HCT116 (cell line): ENCODE results near the gene IL1F10. TPM values are rescaled to one million over a fixed set of nuclear protein-coding genes. Genes with fewer than 3 reads are reported as not detected.

ENCODE experiments used
- ATAC-seq: fragments of 200-7000 bp; cut with Tn5 transposase; 2 replicates; pipeline ENCODE4 v1.9.1; 2020; ENCODE audit warnings: mild to moderate bottlenecking, moderate library complexity
- BruUV-seq: library from RNA; stranded (reverse); fragments of 400-500 nt; replicated peaks from 2 replicates; lab custom pipeline; 2021; lab: Mats Ljungman, UMichigan
- CTCF ChIA-PET: fragments of 300-600 bp; sonication (Branson Sonifier 250); formaldehyde crosslinking; loops from one replicate; lab custom pipeline; 2021; ENCODE audit warnings: antibody characterized with exemption; lab: Charles Lee
- POLR2A ChIA-PET: fragments of 300-600, 350-600 bp; sonication (Branson Sonifier 250); formaldehyde crosslinking; loops from one replicate; lab custom pipeline; 2021; ENCODE audit warnings: antibody characterized with exemption; lab: Charles Lee
- RAD21 ChIA-PET, 2 experiments: fragments of 300-600 bp; sonication (Branson Sonifier 250); formaldehyde crosslinking; loops; one replicate each; lab custom pipeline; 2023; ENCODE audit warnings: low total read pairs in 2 of 2; ENCODE audit not compliant: uncharacterized antibody in 2 of 2, unreplicated experiment in 2 of 2, low non-redundant PET in 1 of 2; lab: Charles Lee
- DNase-seq: peaks from one replicate; pipeline ENCODE4 v3.0.0-alpha.2; 2010; ENCODE audit warnings: low read depth, low spot score
- H2AFZ ChIP-seq: fragments of 200-600 bp; shearing (Covaris generic), sonication (generic); 2 replicates; pipeline ENCODE4 v1.6.1; 2017; ENCODE audit warnings: low read depth, mixed run types, mixed read lengths, antibody characterized with exemption, low read length; ENCODE audit not compliant: poor library complexity, severe bottlenecking
- H3K27ac ChIP-seq: 2 replicates; pipeline ENCODE4 v1.5.1; 2012; ENCODE audit warnings: low read depth, low read length
- H3K27me3 ChIP-seq: fragments of 200-600 bp; sonication (generic); 2 replicates; pipeline ENCODE4 v1.6.1; 2016; ENCODE audit warnings: mixed run types, low read length, mixed read lengths; ENCODE audit not compliant: insufficient read depth
- H3K36me3 ChIP-seq, 2 experiments: fragments of 200-500 bp in 1 of 2; fragments of 200-600 bp in 1 of 2; sonication (Bioruptor generic) in 1 of 2; sonication (generic) in 1 of 2; 2 replicates each; pipeline versions ENCODE4 v1.5.1 to v1.6.1; 2014 to 2016; ENCODE audit warnings: low read length in 2 of 2, inconsistent platforms in 1 of 2, mixed read lengths in 1 of 2, mixed run types in 1 of 2; ENCODE audit not compliant: insufficient read depth in 2 of 2, control insufficient read depth in 1 of 2
- H3K4me1 ChIP-seq, 2 experiments: fragments of 200-600 bp in 1 of 2; sonication (generic) in 1 of 2; 2 replicates each; pipeline versions ENCODE4 v1.5.1 to v1.6.1; 2012 to 2017; ENCODE audit warnings: low read length in 2 of 2, inconsistent platforms in 1 of 2, mild to moderate bottlenecking in 1 of 2, mixed read lengths in 1 of 2, mixed run types in 1 of 2, moderate library complexity in 1 of 2; ENCODE audit not compliant: insufficient read depth in 2 of 2, control insufficient read depth in 1 of 2
- H3K4me2 ChIP-seq: fragments of 200-600 bp; sonication (generic); 2 replicates; pipeline ENCODE4 v1.6.1; 2017; ENCODE audit warnings: mixed run types, low read length, mixed read lengths
- H3K4me3 ChIP-seq, 2 experiments: fragments of 200-600 bp in 1 of 2; sonication (generic) in 1 of 2; replicated peaks in 1 of 2; 2 replicates each; pipeline ENCODE4 v1.5.1; 2011 to 2016; ENCODE audit warnings: low read length in 2 of 2, control low read depth in 1 of 2, low read depth in 1 of 2, mild to moderate bottlenecking in 1 of 2, mixed read lengths in 1 of 2, mixed run types in 1 of 2
- H3K79me2 ChIP-seq: fragments of 200-600 bp; sonication (generic); 2 replicates; pipeline ENCODE4 v1.6.1; 2017; ENCODE audit warnings: mild to moderate bottlenecking, mixed run types, low read length, moderate library complexity, mixed read lengths; ENCODE audit not compliant: insufficient read depth
- H3K9ac ChIP-seq: fragments of 200-600 bp; sonication (generic); 2 replicates; pipeline ENCODE4 v1.6.1; 2016; ENCODE audit warnings: low read length, mixed read lengths
- H3K9me2 ChIP-seq: fragments of 200-600 bp; sonication (generic), shearing (Covaris generic); 2 replicates; pipeline ENCODE4 v1.6.1; 2017; ENCODE audit warnings: mixed run types, mild to moderate bottlenecking, moderate library complexity; ENCODE audit not compliant: insufficient read depth
- H3K9me3 ChIP-seq, 2 experiments: fragments of 200-500 bp in 1 of 2; fragments of 200-600 bp in 1 of 2; sonication (Bioruptor generic) in 1 of 2; sonication (generic) in 1 of 2; 2 replicates each; pipeline ENCODE4 v1.6.1; 2014 to 2017; ENCODE audit warnings: low read length in 2 of 2, mixed read lengths in 2 of 2, inconsistent platforms in 1 of 2, low read depth in 1 of 2, mild to moderate bottlenecking in 1 of 2, mixed run types in 1 of 2, moderate library complexity in 1 of 2; ENCODE audit not compliant: control insufficient read depth in 1 of 2, insufficient read depth in 1 of 2
- H4K20me1 ChIP-seq: fragments of 200-600 bp; sonication (generic), shearing (Covaris generic); 2 replicates; pipeline ENCODE4 v1.6.1; 2017; ENCODE audit warnings: mixed run types, mild to moderate bottlenecking, moderate library complexity; ENCODE audit not compliant: insufficient read depth
- CEBPB ChIP-seq: IDR thresholded peaks from 2 replicates; pipeline ENCODE4 v1.6.1; 2012; ENCODE audit warnings: low read depth
- EGR1 ChIP-seq: IDR thresholded peaks from 2 replicates; pipeline ENCODE4 v1.6.1; 2012; ENCODE audit warnings: low read depth
- EZH2 ChIP-seq: fragments of 200-600 bp; sonication (generic); IDR thresholded peaks from 2 replicates; pipeline ENCODE4 v1.6.1; 2017; ENCODE audit warnings: antibody characterized with exemption, mixed run types
- POLR2A ChIP-seq: IDR thresholded peaks from 2 replicates; pipeline ENCODE4 v1.7.0; 2011; ENCODE audit warnings: borderline replicate concordance; ENCODE audit not compliant: insufficient read depth, insufficient read length; ENCODE audit errors: extremely low read depth
- POLR2AphosphoS5 ChIP-seq: IDR thresholded peaks from 2 replicates; pipeline ENCODE4 v1.6.1; 2011; ENCODE audit warnings: mild to moderate bottlenecking, low read depth, low read length, moderate library complexity
- RAD21 ChIP-seq: IDR thresholded peaks from 2 replicates; pipeline ENCODE4 v1.6.1; 2012; ENCODE audit warnings: low read depth, mild to moderate bottlenecking
- SP1 ChIP-seq: IDR thresholded peaks from 2 replicates; pipeline ENCODE4 v1.6.1; 2012; ENCODE audit warnings: low read depth
- SRF ChIP-seq: IDR thresholded peaks from 2 replicates; pipeline ENCODE4 v1.6.1; 2012; ENCODE audit warnings: low read depth
- intact Hi-C: fragments of 100-400 bp; cut with micrococcal nuclease; formaldehyde crosslinking; loops from 2 replicates; pipeline ENCODE4 v1.10.0; 2022
- total RNA-seq: library from RNA; stranded (reverse); gene quantifications from one replicate; pipeline ENCODE4 v1.2.1, GENCODE V29; 2021; ENCODE audit not compliant: unreplicated experiment
- TF ChIP-seq, protein P1 (sequence below): IDR thresholded peaks from 2 replicates; pipeline ENCODE4 v1.6.1; 2012
- TF ChIP-seq, protein P2 (sequence below): IDR thresholded peaks from 2 replicates; pipeline ENCODE4 v1.6.1; 2012
- TF ChIP-seq, protein P3 (sequence below): IDR thresholded peaks from 2 replicates; pipeline ENCODE4 v1.6.1; 2012; ENCODE audit warnings: low read depth
- TF ChIP-seq, protein P4 (sequence below): IDR thresholded peaks from 2 replicates; pipeline ENCODE4 v1.6.1; 2011; ENCODE audit warnings: mild to moderate bottlenecking, low read length, moderate library complexity; ENCODE audit not compliant: insufficient replicate concordance; ENCODE audit errors: extremely low read depth

IL1F10 gene
- total RNA-seq, 1 experiment from 2014 or later = not detected

DNA sequence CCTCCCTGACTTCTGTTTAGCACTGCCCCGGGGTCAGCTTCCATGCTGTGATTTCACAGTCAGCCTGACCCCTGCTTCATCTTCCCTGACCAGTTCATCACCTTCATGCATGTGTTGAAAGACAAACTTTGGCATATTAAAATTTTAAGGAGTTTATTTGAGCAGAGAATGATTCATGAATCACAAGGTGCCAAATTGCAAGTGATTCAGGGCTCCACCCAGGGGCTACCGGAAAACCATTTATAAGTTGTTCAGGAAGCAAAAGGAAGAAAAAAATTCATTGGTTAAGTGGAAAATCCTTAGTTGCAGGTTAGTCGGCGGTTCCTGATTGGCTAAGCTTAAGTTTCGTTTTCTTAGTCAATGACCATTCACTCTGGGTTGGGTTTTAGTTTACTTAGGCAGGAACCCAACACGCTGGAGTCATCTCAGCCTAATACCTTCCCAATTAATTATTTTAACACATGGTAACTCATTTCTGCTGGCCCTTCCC is 10.6 kb downstream of the IL1F10 start:
- no peaks in the 10 kb centered on the region for H3K9me3 ChIP-seq
- intact Hi-C loops = no loop called here
- ChIA-PET CTCF (interaction anchor here (0.8 to 2.4 kb wide), 7 partner anchors 10 to 126 kb away, joined by 3 to 16 read pairs (median 5); partner anchors contain the start of gene IL1F10), RAD21 (interaction anchor here in 1 of 2 experiments (2.0 kb wide), 1 partner anchor 126 kb away, joined by 7 read pairs; no protein-coding TSS in a partner anchor), POLR2A (interaction anchor here (0.5 to 3.3 kb wide), 2 partner anchors 85 to 120 kb away, joined by 3 to 9 read pairs; no protein-coding TSS in a partner anchor)
- H3K4me3 ChIP-seq = no peak overlapping the region
- H3K9me2 ChIP-seq = no peaks in the 10 kb centered on the region
- DNase-seq = peak; percentile 32
- peaks cover 12 to 26% of the 10 kb centered on the region in 2 experiments for H3K4me1 ChIP-seq
- no peaks in the 10 kb centered on the region for H3K79me2 ChIP-seq
- TF ChIP-seq POLR2A = no peak
- TF ChIP-seq EZH2 = no peak
- TF ChIP-seq, protein P1, sequence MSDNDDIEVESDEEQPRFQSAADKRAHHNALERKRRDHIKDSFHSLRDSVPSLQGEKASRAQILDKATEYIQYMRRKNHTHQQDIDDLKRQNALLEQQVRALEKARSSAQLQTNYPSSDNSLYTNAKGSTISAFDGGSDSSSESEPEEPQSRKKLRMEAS = 0 out of 2 replicates have a peak, but pooled peaks have one; percentile 26
- peak; percentile 26; the same call in 1 of the 2 replicates for TF ChIP-seq SP1
- TF ChIP-seq CEBPB = no peak
- no peak for TF ChIP-seq RAD21
- TF ChIP-seq, protein P2, sequence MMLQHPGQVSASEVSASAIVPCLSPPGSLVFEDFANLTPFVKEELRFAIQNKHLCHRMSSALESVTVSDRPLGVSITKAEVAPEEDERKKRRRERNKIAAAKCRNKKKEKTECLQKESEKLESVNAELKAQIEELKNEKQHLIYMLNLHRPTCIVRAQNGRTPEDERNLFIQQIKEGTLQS = no peak
- H4K20me1 ChIP-seq = no peaks in the 10 kb centered on the region
- peak; percentile 16; the same call in 1 of the 2 replicates for ATAC-seq
- H3K4me2 ChIP-seq = peak overlapping the region; percentile 48
- no peaks in the 10 kb centered on the region for H3K36me3 ChIP-seq
- no peak overlapping the region for H3K9ac ChIP-seq
- H3K27me3 ChIP-seq = no peaks in the 10 kb centered on the region
- H3K27ac ChIP-seq = no peak overlapping the region
- BruUV-seq = no TSS peak
- peak overlapping the region; percentile 37 for H2AFZ ChIP-seq

DNA sequence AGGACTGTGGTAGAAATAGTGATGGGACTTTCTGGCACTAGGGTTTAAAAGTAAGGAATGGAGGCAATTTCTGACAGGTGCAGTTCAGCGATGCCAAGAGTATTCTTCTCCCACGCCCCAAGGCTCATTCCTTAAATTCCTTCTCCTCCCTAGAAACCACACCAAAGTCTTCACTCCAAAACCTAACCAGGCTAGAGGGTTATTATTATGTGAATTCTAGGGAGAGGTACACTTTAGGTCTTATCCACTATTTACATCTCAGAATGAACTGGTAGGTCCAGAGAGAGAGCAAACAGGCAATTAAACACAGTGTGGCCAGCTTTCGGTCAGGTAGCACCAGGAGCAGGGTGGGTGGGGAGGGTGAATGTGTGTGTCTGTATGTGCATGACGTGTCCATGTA is 11.4 kb downstream of the IL1F10 start:
- no peak overlapping the region for H3K27ac ChIP-seq
- no peak overlapping the region for H3K9ac ChIP-seq
- peak; percentile 26; the same call in 1 of the 2 replicates for ATAC-seq
- intact Hi-C loops = no loop called here
- RAD21 ChIA-PET = interaction anchor here in 1 of 2 experiments (1.3 to 2.0 kb wide), 2 partner anchors 119 to 125 kb away, joined by 7 to 12 read pairs; no protein-coding TSS in a partner anchor
- no peak for DNase-seq
- H3K4me1 ChIP-seq = peaks cover 12 to 26% of the 10 kb centered on the region in 2 experiments
- H4K20me1 ChIP-seq = no peaks in the 10 kb centered on the region
- H3K36me3 ChIP-seq = no peaks in the 10 kb centered on the region
- peak overlapping the region; percentile 48 for H3K4me2 ChIP-seq
- H2AFZ ChIP-seq = no peak overlapping the region
- no peaks in the 10 kb centered on the region for H3K9me2 ChIP-seq
- H3K4me3 ChIP-seq = no peak overlapping the region
- CTCF ChIA-PET = interaction anchor here (0.9 to 3.8 kb wide), 9 partner anchors 55 to 155 kb away, joined by 3 to 62 read pairs (median 8); no protein-coding TSS in a partner anchor
- no peaks in the 10 kb centered on the region for H3K79me2 ChIP-seq
- no peaks in the 10 kb centered on the region for H3K27me3 ChIP-seq
- no peaks in the 10 kb centered on the region for H3K9me3 ChIP-seq
- BruUV-seq = no TSS peak
- POLR2A ChIA-PET = interaction anchor here (3.3 kb wide), 1 partner anchor 120 kb away, joined by 9 read pairs; no protein-coding TSS in a partner anchor
- TF ChIP-seq EGR1 = no peak
- TF ChIP-seq SRF = no peak
- TF ChIP-seq, protein P2 = no peak
- no peak for TF ChIP-seq POLR2AphosphoS5
- TF ChIP-seq, protein P3, sequence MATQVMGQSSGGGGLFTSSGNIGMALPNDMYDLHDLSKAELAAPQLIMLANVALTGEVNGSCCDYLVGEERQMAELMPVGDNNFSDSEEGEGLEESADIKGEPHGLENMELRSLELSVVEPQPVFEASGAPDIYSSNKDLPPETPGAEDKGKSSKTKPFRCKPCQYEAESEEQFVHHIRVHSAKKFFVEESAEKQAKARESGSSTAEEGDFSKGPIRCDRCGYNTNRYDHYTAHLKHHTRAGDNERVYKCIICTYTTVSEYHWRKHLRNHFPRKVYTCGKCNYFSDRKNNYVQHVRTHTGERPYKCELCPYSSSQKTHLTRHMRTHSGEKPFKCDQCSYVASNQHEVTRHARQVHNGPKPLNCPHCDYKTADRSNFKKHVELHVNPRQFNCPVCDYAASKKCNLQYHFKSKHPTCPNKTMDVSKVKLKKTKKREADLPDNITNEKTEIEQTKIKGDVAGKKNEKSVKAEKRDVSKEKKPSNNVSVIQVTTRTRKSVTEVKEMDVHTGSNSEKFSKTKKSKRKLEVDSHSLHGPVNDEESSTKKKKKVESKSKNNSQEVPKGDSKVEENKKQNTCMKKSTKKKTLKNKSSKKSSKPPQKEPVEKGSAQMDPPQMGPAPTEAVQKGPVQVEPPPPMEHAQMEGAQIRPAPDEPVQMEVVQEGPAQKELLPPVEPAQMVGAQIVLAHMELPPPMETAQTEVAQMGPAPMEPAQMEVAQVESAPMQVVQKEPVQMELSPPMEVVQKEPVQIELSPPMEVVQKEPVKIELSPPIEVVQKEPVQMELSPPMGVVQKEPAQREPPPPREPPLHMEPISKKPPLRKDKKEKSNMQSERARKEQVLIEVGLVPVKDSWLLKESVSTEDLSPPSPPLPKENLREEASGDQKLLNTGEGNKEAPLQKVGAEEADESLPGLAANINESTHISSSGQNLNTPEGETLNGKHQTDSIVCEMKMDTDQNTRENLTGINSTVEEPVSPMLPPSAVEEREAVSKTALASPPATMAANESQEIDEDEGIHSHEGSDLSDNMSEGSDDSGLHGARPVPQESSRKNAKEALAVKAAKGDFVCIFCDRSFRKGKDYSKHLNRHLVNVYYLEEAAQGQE = no peak
- TF ChIP-seq, protein P4, sequence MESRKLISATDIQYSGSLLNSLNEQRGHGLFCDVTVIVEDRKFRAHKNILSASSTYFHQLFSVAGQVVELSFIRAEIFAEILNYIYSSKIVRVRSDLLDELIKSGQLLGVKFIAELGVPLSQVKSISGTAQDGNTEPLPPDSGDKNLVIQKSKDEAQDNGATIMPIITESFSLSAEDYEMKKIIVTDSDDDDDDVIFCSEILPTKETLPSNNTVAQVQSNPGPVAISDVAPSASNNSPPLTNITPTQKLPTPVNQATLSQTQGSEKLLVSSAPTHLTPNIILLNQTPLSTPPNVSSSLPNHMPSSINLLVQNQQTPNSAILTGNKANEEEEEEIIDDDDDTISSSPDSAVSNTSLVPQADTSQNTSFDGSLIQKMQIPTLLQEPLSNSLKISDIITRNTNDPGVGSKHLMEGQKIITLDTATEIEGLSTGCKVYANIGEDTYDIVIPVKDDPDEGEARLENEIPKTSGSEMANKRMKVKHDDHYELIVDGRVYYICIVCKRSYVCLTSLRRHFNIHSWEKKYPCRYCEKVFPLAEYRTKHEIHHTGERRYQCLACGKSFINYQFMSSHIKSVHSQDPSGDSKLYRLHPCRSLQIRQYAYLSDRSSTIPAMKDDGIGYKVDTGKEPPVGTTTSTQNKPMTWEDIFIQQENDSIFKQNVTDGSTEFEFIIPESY = no peak
- no peak for TF ChIP-seq SP1
- TF ChIP-seq, protein P1 = no peak
